C4-2B (cell line): Measurements from ENCODE around the gene ARL14.

Experiments used
- ZFX ChIP-seq: fragments of 450-650 bp; IDR thresholded peaks from 2 replicates; pipeline ENCODE4 v1.6.1; 2017
- TF ChIP-seq, protein P1 (sequence below): fragments of 450-650 bp; conservative IDR thresholded peaks from 2 replicates; pipeline ENCODE4 v1.5.1; 2017; ENCODE audit warnings: mild to moderate bottlenecking

DNA sequence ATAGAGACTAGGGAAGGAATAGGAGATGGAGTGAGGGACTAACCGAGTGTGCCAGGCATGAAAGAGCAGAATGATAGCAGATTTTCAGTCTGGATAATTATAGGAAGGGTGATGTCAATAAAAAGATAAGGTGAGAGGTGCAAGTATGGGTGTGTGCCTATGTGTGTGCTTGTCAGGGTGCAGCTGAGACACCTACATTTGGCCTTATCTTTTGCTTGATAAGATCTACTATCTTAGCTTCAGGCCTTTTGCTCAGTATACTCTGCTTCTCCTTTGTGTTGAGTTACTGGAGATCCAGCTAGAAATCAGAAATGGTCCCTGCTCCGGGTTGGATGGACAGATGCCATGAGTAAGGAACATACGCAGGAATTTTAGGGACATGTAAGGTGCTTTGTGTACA lies 17.4 kb downstream of the ARL14 start:
- no peak for TF ChIP-seq ZFX
- TF ChIP-seq, protein P1, sequence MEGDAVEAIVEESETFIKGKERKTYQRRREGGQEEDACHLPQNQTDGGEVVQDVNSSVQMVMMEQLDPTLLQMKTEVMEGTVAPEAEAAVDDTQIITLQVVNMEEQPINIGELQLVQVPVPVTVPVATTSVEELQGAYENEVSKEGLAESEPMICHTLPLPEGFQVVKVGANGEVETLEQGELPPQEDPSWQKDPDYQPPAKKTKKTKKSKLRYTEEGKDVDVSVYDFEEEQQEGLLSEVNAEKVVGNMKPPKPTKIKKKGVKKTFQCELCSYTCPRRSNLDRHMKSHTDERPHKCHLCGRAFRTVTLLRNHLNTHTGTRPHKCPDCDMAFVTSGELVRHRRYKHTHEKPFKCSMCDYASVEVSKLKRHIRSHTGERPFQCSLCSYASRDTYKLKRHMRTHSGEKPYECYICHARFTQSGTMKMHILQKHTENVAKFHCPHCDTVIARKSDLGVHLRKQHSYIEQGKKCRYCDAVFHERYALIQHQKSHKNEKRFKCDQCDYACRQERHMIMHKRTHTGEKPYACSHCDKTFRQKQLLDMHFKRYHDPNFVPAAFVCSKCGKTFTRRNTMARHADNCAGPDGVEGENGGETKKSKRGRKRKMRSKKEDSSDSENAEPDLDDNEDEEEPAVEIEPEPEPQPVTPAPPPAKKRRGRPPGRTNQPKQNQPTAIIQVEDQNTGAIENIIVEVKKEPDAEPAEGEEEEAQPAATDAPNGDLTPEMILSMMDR, result no peak
